SK-N-MC (cell line): ENCODE data around the gene ASIC1.

ENCODE experiments used
- EZH2 ChIP-seq: fragments of 200-600 bp; sonication (generic); IDR thresholded peaks from one replicate; pipeline ENCODE4 v1.6.1; 2017; ENCODE audit warnings: antibody characterized with exemption
- FOXP2 ChIP-seq: optimal IDR thresholded peaks from 2 replicates; pipeline ENCODE3; 2011; ENCODE audit warnings: mild to moderate bottlenecking, moderate library complexity; ENCODE audit not compliant: insufficient read depth; ENCODE audit errors: extremely low read length, control extremely low read depth
- POLR2AphosphoS5 ChIP-seq: IDR thresholded peaks from 2 replicates; pipeline ENCODE4 v1.6.1; 2012; ENCODE audit warnings: mild to moderate bottlenecking, low read depth, low read length, borderline replicate concordance

DNA sequence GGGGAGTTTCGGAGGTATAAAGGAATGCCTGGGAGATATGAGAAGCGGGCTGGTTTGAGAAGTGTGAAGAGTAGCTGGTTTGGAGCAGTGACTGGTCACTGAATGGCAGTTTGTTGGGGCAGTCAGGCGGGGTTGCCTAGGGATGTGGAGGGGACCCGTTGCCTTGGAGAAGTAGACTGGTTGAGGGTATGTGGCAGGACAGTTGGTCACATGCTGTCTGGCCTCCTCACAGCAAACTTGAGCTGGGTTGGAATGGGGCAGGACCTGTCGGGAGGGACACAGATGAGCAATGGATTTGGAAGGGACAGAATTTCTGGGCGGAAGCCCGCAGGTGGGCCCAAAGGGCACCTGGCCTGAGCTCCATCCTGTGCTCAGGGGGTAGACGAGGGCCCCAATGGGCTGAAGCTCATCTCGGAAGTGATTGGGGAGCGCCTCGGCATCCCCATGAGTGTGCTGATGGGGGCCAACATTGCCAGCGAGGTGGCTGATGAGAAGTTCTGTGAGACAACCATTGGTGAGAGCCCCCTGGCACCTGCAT, 48.6 kb downstream of the ASIC1 start:
- TF ChIP-seq POLR2AphosphoS5 (no peak), EZH2 (no peak), FOXP2 (no peak)
